CD4-positive, alpha-beta T cell treated with Interleukin-2 at 100 ng/mL for 4 hours (primary cell): ENCODE results near the gene CUZD1.

Source experiments
- DNase-seq: peaks from one replicate; pipeline ENCODE4 v3.0.0-alpha.2; 2020; ENCODE audit warnings: low spot score

CUZD1 gene

DNA sequence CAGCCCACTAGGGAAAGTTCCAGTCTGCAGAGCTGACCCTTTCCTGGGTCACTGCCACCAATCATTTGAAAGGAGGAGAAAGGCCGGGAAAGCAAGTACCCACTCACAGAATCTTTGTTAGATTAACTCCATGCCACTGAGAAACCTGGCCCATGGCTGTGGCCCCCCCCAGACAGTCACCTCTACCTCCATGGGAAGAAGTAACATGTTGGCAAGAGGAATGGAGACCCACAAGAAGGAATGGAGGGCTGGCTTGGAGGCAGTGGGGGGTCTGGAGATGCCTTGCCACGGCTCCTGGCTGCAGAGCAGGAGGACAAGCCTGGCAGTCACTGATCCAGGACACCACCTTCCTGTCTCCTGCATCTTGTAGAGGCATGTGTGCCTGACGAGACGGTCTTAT is 32.9 kb downstream of the CUZD1 start:
- DNase-seq, result no peak

GRCh38 chr10:122802282-122802681 is 43.4 kb downstream of the CUZD1 start:
- DNase-seq, result no peak

DNA sequence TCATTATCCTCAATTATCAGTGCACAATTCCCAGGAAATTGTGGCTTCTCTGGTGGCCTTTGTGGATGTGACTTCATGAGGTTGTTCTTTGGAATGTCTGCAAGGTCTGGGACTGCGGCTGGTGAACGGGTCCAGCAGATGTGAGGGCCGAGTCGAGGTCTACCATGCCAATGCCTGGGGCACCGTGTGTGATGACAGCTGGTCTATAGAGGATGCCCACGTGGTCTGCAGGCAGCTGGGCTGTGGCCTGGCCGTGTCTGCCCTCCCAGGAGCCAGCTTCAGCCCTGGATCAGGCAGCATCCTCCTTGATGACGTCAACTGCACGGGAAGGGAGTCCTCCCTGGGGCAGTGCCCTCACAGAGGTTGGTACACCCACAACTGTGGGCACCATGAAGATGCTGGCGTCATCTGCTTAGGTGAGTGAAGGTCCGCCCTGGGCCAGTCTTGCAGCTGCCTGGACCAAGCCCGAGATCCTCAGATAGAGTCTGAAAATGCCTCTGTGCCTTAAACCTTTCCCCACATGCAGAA is 46.9 kb downstream of the CUZD1 start:
- no peak for DNase-seq

GRCh38 chr10:122796796-122797195 is 48.9 kb downstream of the CUZD1 start:
- DNase-seq, result no peak

- DNase-seq, result no peak
Observed at GRCh38 chr10:122795924-122796323, 49.7 kb downstream of the CUZD1 start.

- no peak for DNase-seq
Observed at GRCh38 chr10:122786269-122786668, 59.4 kb downstream of the CUZD1 start.

DNA sequence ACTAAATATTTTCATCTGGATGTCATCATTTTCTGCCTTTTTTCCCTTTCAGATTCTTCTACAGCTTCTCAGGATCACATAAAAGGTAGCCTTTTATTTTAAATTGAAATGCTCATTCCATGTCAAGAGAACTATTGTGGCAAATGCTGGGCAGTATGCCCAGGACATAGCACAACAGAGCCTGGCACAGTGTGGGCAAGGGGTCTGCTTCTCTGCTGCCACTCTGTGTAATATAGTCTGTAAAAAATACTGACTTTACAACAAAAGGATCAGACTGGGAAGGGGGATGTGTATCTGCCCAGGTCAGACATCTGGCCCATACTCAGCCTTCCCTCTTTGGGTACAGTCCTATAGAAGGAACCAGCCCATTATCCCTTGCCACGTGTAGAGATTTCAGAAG is 62.7 kb downstream of the CUZD1 start:
- DNase-seq, result no peak
